IPS-NIHi7 (cell line): ENCODE data around the gene TSEN54.

Source experiments
- DNase-seq: peaks from one replicate; pipeline ENCODE4 v3.0.0; 2012; ENCODE audit warnings: mixed read lengths; ENCODE audit errors: extremely low spot score

Gene TSEN54

DNA sequence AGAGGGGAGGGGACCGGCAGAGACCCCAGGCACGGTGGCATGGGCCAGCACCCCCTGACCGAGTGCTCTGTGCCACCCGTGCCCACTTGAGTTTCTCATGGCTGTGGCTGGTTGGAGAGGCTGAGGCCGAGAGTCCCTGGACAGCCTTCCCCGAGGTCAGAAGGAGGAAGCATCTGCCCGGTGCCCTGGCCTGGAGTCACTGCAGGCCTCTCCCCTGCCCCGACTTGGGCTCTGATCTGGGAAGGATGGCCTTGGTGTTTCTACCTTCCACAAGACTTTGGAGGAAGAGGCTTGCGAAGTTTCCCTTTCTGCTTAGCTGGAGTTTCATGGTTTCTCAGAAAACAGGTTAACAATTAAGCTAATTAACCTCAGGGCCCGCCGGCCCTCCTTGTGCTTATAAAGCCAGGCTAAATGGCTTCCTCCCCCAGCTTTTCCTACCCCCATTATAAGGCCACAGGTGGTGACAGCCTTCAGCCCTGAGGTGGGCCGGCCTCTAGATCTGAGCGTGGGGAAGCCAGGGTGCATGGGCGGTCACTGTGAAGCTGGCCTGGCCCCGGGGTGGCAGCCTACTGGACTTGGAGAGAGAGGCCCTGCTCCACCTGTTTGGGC is 26.5 kb downstream of the TSEN54 start:
- DNase-seq, result no peak

DNA sequence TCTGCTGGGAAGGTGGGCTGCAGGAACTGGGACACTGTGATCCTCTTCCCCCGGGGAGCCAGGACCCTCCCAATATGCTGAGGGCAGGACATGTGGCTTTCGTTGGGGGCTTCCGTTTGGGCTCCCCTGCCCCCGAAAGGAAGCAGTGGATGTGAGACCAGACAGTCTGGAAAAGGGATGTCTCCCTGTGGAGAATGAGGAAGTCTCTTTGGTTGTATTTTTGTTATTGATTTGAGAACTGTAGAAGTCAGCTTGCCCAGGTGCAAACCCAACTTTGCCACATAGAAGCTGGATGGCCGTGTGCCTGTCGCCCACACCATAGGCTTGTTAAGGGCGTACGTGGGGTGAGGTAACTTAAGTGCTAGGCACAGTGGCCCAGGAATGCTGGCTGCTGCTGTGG is 27.9 kb downstream of the TSEN54 start:
- no peak for DNase-seq

DNA sequence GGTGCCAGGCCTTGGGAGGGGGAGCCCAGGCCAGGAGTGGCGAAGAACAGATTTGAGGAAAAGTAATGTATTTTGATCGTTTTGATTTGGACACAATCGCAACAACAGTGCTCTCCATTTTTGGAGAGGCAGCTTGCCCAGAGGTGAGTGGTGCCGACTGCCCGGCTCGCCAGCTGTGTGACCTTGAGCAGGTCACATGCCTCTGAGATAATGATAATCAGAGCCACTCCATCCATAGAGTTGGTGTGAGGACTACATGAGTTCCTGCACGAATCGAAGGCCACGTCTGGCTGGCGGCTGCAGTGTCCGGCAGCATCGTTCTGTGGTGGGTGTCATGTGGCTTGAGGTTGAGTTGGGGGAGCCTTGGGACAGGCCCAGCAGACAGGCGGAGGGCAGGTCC is 29.9 kb downstream of the TSEN54 start:
- DNase-seq, result no peak

DNA sequence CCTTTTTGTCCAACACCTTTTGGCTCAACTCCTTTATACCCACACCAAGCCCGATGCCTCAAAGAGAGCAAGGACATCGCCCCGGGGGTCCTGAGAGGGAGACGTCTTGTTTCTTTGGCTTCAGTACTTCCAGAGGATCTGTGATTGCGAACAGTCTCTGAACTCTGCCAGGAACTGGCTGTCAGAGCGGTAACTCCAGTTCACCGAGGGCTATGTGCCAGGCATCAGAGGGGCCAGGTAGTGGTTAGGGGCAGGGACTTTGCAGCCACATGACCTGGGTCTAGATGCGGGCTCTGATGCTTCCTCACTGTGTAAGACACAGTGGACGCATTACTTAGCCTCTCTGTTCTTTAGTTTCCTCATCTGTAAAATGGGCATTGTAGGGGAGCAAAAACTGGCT is 30.8 kb downstream of the TSEN54 start:
- DNase-seq, result no peak

DNA sequence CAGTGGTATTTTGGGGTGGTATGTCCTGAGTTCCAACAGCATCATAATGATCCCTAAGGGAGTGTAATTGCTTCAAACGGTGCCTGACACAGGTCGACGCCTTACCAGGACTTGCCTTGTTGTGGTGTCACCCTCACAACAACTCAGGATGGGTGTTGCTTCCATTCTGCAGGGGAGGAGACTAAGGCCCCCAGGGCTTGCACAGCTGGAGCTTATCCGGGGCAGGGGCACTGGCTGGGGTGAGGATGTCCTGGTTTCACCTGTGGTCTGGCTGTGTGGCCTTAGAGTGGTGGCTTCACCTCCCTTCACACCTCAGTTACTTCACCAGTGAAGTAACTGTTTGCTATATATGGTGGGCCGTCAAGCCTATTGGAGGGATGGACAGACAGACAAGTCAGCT is 32.5 kb downstream of the TSEN54 start:
- DNase-seq, result no peak

DNA sequence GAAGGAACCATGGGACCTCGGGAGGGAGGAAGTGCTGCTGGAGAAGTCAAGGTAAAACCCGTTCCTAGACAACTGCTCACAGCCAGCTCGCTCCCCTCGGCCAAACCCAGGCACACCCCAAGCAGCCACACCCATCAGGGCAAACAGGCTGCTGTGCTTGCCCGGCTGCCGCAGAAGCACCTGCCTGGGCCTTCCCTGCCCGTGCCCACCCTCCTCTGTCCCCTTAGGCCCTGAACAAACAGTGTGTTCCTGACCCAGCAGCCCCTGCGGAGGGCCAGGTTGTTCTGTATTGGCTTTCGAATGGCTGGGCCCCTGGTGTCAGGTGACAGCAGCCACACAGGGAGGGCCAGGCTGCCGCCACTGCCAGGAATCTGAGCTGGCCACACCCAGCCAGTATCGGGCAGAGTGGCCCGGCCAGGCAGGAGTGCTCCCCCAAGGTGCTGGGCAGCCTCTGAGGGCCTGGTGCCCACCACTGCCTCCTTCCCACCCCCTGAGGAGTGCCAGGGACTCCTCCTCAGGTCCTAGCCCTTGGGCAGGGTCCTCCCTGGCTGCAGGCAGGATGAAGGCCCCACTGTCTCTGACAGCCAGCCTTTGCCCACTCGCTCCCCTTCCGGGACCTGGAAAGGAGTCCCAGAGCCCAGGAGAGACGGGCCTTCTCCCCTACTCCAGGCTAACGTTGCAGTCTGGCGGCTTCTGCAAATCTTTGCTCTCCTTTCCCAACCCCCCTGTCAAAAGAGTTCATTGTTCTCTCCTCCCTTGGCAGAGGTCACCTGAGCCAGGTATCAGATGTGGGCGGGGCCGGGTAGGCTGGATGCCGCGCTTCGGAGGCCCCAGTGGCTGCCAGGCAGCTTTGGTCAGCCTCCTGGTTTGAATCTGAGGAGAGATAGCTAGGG is 33.2 kb downstream of the TSEN54 start:
- peak; percentile 86 for DNase-seq

DNA sequence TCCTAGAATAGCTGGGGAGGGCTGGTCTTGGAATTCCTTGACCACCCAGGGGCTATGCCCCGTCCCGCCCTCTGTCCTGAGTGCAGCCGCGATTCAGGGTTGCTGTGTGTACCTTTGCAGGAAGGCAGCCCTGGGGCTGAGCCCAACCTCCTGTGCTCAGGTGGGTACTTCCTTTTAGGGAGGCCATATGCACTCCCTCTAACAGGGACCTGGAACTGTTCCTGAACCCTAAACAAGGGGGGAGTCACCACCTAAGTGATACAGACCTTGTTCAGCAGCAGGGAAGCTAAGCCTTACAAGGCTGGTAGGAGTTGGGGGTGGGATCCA is 33.8 kb downstream of the TSEN54 start:
- no peak for DNase-seq

DNA sequence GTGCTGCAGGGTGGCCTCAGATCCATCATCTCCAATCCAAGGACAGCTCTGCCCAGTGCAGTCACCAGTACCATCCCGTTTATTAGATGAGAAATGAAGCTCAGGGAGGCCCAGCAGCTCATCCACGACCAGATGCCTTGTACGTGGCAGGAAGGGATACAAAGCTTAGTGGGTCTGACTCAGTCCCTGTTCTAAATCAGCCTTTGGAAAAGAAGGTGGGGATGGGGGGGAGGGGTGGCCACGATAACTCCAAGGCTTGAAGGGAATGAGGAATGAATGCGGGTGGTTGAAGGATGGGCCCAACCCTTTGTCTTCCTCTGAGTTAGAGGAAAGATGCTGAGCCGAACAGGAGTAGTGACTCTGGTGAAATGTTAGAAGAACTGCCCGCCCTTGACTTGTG is 34.9 kb downstream of the TSEN54 start:
- no peak for DNase-seq

DNA sequence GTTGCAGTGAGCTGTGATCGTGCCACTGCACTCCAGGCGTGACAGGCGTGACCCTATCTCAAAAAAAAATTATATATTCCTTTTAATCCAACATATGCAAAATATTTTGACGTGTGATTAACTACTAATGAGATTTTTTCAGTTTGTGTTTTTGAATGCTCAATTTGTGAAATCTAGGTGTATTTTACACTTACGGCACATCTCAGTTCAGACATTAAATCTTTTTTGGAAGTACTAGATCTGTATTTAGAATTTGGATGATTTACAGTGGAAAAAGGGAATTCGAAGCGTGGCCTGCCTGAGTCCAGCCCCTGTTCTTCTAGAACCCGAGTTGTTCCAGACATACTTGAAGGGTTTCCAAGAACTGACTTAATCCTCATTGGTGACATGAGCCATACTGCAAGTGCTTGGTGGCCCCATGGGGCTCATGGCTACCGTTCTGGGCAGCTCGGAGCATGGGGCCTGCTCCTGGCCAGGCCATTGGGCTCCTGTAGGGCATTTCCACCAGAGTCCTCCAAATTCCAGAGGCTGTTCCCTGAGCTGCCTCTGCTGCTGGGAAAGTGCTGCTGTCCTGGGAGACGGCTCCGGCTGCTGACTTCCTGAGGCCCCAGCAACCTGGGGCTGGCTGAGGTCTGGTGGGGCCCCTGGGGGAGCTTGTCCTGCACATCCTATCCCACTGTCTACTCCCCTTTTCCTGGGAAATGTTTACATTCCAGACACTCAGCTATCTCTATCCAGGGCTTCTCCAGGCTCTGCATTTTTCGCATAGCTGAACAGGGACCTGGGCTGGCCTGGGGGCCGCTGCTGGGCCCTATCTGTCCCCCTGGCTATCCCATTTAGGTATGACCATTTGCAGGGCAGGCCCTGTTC is 36.3 kb downstream of the TSEN54 start:
- DNase-seq, result peak; percentile 51

DNA sequence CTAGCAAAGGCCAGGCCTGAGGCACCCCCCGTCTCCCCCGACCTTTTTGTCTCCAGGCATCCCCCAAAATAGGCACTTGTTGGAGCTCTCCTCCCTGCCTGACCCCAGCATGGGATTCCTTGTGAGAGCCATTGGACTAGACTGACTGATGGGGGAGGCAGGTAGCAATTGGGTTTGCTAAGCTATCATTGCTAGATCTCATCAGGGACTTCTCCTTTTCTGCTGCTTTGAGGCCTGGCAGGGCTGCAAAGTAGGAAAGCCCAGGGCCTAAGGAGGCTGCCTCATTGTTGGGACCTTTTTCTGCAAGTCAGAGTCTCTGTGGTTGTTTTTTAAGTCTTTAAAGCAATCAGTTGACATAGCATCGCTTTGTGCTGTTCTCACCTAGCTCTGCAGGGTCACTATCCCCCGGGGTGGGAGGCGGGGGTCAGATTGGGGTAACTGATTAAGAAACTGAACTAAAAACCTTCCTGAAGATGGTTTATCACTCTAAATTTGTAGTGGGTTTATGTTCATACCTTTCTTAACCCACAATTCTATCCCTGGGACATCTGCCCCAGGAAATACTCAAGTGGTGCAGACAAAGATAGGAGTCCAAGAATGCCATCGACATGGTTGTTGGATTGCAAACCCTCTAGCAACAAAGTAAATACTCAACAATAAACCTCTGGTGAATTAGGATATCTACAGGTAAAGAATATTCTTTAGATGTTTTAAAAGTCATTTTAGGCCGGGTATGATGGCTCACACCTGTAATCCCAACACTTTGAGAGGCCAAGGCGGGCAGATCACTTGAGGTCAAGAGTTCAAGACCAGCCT is 37.2 kb downstream of the TSEN54 start:
- DNase-seq, result no peak

DNA sequence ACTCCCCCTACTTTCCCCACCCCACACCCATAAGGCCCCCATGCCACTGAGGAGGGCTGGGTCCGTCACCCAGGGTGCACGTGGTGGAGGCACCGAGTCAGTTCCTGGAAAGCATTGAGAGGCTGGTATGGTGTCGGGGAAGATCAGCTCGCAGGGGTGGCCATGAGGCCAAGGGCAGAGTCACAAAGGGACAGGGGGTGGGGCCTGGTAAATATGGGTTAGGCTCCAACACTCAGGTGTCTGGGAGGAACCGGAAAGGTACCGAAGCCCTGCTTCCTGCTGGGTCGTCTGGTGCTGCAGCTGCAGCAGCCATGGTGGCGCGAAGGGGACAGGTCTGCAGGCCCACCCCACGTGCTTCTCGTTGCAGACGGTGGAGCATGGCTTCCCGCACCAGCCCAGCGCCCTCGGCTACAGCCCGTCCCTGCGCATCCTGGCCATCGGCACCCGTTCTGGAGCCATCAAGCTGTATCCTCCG is 39.4 kb downstream of the TSEN54 start:
- no peak for DNase-seq

DNA sequence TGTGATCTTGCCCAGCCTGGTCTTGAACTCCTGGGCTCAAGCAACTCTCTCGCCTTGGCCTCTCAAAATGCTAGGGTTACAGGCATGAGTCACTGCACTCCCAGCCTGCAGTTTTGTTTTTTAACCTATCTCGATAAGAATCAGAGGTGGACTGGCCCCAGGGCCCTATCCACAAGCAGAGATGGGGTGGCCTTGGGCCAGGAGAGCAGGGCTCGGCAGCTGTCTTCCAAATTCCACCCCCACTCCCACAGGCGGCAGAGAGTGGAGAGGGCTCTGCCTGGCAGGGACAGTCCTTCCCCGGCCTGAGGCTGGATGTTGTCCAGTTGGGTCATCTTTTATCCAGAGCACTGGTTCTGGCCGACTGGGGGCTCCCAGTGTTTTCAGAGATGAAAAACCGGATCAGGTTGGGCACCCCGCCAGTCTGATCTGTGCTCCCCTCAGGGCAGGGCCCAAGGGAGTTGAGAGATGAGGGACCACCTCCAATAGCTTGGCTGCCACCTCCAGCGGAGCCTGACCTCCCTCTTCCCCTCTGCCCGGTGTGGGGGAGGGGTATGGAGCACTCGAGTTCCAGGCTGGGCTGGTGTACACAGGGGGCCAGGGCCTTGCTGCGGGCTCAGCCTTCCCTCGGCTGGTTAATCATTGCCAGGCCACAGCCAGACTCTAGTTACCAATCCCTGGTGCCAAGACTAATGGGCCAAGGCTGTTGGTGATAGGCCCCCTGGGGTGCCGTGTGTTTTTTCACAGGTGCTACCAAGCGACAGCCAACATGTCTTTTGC is 40.9 kb downstream of the TSEN54 start:
- DNase-seq, result no peak

DNA sequence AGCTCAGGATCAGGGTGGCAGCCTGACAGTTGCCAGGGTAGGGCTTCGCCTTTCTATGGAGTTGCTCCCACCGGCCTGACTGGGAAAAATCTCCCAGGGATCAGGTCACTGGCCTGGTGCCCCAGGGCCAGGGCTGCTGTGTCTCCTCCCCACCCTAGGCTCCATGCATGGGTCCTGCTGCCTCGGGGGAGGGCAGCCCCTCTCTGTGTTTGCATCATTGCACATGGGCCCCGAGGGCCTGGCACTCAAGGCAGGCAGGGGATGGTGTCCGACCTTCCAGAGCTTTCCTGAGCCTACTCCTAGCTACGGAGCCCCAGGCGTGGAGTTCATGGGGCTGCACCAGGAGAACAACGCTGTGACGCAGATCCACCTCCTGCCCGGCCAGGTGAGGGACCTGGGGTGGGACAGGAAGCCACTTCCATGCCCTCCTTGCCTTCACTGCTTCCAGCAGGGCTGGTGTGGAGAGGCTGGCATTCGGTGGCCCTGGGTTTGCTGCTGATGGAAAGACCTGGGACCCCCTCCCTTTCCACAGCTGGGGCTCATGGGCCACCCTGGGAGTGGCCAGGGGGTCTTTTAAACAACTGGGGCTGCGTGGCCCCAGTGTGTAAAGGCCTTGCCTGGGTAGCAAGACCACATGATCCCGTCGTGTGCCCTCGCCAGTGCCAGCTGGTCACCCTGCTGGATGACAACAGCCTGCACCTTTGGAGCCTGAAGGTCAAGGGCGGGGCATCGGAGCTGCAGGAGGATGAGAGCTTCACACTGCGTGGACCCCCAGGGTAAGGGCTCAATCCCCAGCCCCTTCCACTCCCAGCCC is 41.7 kb downstream of the TSEN54 start:
- no peak for DNase-seq

DNA sequence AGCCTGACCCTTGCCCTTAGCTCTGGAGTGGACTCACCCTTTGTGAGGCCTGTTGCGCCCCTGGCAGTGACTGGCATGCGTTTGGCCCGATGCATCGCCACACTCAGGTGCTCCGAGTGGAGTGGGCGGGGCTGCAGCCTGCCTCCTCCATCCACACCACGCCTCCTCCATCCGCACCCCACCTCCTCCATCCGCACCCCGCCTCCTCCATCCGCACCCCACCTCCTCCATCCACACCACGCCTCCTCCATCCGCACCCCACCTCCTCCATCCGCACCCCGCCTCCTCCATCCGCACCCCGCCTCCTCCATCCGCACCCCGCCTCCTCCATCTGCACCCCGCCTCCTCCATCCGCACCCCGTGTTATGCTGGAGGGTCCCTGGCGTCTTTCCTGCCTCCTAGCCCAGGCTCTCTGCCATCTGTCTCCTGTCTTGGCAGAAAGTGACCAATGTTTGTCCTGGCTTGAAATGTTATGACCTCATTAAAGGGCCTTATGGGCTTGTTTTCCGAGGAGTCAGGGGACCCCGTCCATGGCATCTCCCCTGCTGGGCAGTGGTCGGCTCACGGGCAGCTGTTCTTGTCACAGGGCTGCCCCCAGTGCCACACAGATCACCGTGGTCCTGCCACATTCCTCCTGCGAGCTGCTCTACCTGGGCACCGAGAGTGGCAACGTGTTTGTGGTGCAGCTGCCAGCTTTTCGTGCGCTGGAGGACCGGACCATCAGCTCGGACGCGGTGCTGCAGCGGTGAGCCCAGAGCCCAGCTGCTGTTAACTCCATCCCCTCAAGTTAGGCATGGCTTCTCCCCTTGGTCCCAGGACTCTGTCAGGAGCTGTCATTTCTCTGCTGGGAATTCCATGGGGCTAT is 42.6 kb downstream of the TSEN54 start:
- DNase-seq, result no peak

DNA sequence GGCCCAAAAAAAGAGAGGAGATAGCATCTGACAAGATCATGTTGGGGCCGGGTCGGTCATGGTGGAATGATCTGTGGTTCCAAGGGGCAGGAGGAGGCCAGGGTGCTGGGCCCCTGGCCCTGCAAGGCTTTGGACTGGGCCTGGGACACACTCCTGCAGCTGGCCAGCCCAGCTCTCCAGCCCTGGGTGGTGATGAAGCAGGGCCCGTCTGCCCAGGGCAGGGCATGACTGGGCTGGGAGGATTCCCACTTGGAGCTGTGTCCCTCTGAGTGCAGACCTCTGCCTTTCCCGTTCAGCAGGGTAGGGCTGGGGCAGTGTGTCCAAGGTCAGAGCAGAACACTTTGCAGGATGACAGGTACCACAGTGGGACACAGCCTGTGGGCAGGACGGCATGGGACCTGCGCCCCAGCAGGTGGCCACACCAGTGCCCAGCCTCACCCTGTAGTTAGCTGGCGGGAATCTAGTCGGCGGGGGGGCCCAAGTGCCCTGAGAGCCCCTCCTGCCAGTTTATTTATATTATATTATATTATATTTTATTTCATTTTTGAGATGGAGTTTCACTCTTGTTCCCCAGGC is 43.7 kb downstream of the TSEN54 start:
- DNase-seq, result no peak

DNA sequence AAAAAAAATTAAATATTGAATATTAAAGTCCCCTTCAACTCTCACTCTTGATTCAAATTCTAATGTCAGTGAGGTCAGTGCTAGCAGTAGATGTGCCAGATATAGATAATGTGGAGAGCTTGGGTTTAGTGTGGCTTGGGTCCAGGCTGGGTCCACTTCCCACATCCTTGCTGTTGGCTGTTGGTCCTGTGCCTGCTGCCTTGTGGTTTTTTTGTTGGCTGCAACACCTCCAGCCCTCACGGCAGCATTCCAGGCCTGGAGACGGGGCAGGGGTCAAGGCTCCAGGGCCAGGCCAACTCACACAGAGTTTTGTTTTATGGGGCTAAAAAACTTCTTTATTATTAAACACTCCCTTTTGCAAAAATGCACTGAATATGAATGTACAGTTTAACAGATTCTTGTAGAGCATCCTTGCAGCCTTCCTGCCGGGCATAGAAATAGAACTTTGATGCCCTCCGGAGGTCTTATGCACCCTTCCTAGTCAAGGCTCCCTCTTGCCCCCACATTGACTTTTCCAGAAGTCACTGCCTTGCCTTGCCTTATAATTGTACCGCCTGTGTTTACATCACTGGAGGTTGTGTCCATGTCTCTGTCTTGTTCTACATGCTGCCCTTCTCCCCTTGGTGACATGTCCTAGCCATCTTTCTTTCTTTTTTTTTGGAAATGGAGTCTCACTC is 45.7 kb downstream of the TSEN54 start:
- no peak for DNase-seq

DNA sequence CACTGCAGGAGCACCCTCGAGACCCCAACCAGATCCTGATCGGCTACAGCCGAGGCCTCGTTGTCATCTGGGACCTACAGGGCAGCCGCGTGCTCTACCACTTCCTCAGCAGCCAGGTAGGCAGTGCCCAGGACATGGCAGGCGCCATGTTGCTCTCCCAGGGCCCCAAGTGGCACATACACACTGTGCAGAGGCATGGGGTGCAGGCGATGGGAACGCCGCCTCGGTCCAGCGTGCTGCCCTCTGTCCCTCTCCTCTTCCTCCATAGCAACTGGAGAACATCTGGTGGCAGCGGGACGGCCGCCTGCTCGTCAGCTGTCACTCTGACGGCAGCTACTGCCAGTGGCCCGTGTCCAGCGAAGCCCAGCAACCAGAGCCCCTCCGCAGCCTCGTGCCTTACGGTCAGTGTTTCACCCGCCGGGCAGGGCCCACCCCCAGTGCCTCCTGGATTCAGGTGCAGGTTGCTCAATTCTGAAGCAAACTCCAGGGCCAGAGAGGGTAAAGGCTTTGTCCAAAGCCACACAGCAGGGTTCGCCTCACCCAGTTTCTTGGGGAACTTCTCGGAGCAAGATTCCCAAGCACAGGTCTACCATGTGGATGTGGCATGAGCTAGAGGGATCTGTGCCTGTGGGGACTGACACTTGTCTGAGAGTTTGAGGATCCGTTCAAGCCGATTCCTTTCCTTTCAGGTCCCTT is 46.9 kb downstream of the TSEN54 start:
- no peak for DNase-seq
